Smooth muscle cell (in vitro differentiated cells): ENCODE measurements around the gene REL. TPM values are rescaled to one million over a fixed set of nuclear protein-coding genes. Genes with fewer than 3 reads are reported as not detected.

ENCODE experiments used
- DNase-seq: peaks from one replicate; lab custom pipeline; 2025; ENCODE audit not compliant: unreplicated experiment; lab: John Stamatoyannopoulos, UW
- H2AFZ ChIP-seq: fragments of 200-600 bp; sonication (generic); 2 replicates; pipeline ENCODE4 v1.6.0; 2016; ENCODE audit warnings: antibody characterized with exemption, low read depth, mild to moderate bottlenecking
- H3F3A ChIP-seq: fragments of 200-600 bp; sonication (generic); 2 replicates; pipeline ENCODE4 v1.6.0; 2017; ENCODE audit warnings: antibody characterized with exemption, low read depth
- H3K27ac ChIP-seq: fragments of 200-600 bp; sonication (generic); 2 replicates; pipeline ENCODE4 v1.5.1; 2016; ENCODE audit warnings: low read depth, mild to moderate bottlenecking
- H3K27me3 ChIP-seq: fragments of 200-600 bp; sonication (generic); 2 replicates; pipeline ENCODE4 v1.6.1; 2016; ENCODE audit warnings: low read depth, mild to moderate bottlenecking
- H3K36me3 ChIP-seq: fragments of 200-600 bp; sonication (generic); 2 replicates; pipeline ENCODE4 v1.5.1; 2016; ENCODE audit warnings: low read depth
- H3K4me1 ChIP-seq: fragments of 200-600 bp; sonication (generic); 2 replicates; pipeline ENCODE4 v1.5.1; 2016; ENCODE audit warnings: low read depth
- H3K4me2 ChIP-seq: fragments of 200-600 bp; sonication (generic); 2 replicates; pipeline ENCODE4 v1.6.0; 2016; ENCODE audit warnings: mild to moderate bottlenecking
- H3K4me3 ChIP-seq: fragments of 200-600 bp; sonication (generic); 2 replicates; pipeline ENCODE4 v1.5.1; 2016; ENCODE audit warnings: mild to moderate bottlenecking
- H3K79me2 ChIP-seq: fragments of 200-600 bp; sonication (generic); 2 replicates; pipeline ENCODE4 v1.6.0; 2016; ENCODE audit warnings: low read depth, mild to moderate bottlenecking
- H3K9ac ChIP-seq: fragments of 200-600 bp; sonication (generic); 2 replicates; pipeline ENCODE4 v1.6.0; 2016; ENCODE audit warnings: low read depth
- H3K9me3 ChIP-seq: fragments of 200-600 bp; sonication (generic); replicated peaks from 2 replicates; pipeline ENCODE4 v1.5.1; 2016; ENCODE audit warnings: low read depth
- H4K20me1 ChIP-seq: fragments of 200-600 bp; sonication (generic); 2 replicates; pipeline ENCODE4 v1.6.0; 2016; ENCODE audit warnings: low read depth
- CTCF ChIP-seq: fragments of 200-600 bp; sonication (generic); IDR thresholded peaks from 2 replicates; pipeline ENCODE4 v1.5.1; 2017; ENCODE audit warnings: borderline replicate concordance, mild to moderate bottlenecking, antibody characterized with exemption; ENCODE audit not compliant: insufficient read depth, poor library complexity, severe bottlenecking
- WGBS: methylation state at CpG from one replicate; pipeline ENCODE4 v1.1.7; 2016; ENCODE audit warnings: low lambda C conversion rate; 5-methylcytosine and 5-hydroxymethylcytosine counted together
- polyA plus RNA-seq: library from polyadenylated mRNA; unstranded; fragments of >200 nt; fragmentation: Nextera tagmentation; extraction: Ambion mirVana; gene quantifications from 2 replicates; pipeline ENCODE4 v1.2.1, GENCODE V29; 2016
- small RNA-seq: library from RNA; depleted of rRNA; stranded (forward); fragments of <200 nt; gene quantifications from one replicate; pipeline ENCODE3, GENCODE V24; 2014
- total RNA-seq: library from RNA; depleted of rRNA; stranded (reverse); fragments of >200 nt; gene quantifications from 2 replicates; pipeline ENCODE4 v1.2.3, GENCODE V29; 2014

Gene REL
- total and polyA plus RNA-seq, 2 experiments from 2014 or later, result 2.3 to 15.3 TPM

GRCh38 chr2:60974652-60975051, 93.3 kb downstream of the REL start:
- WGBS, result 94% methylated on average over 16 of the region's 16 CpGs
- H4K20me1 ChIP-seq, result no peaks in the 10 kb centered on the region

More at GRCh38 chr2:60974652-60975051, 93.3 kb downstream of the REL start:
- H3K27ac ChIP-seq, result no peak overlapping the region
- TF ChIP-seq CTCF, result no peak
- H3K27me3 ChIP-seq, result no peaks in the 10 kb centered on the region
- no peaks in the 10 kb centered on the region for H3K36me3 ChIP-seq
- no peak overlapping the region for H3K9ac ChIP-seq
- no peak overlapping the region for H3K4me3 ChIP-seq
- no peak overlapping the region for H3K4me2 ChIP-seq
- no peak overlapping the region for H2AFZ ChIP-seq
- H3K79me2 ChIP-seq, result no peaks in the 10 kb centered on the region
- H3K9me3 ChIP-seq, result no peaks in the 10 kb centered on the region
- H3K4me1 ChIP-seq, result peaks cover 9% of the 10 kb centered on the region
- no peaks in the 10 kb centered on the region for H3F3A ChIP-seq
- no peak for DNase-seq

Small RNA genes within 50 kb of the gene (small RNA-seq; reads per million reads assigned to genes)
- not detected for gene RN7SL632P
- not detected for gene RNU4-51P

Other genes starting within 250 kb of the REL start
- gene PAPOLG, start 125.3 kb upstream of the REL start, total RNA-seq, result 19.6 and 23.3 TPM in 2 replicates
- gene PAPOLG, start 125.3 kb upstream of the REL start, polyA plus RNA-seq, result 6.6 and 7.4 TPM in 2 replicates
- gene PEX13, start 136.1 kb downstream of the REL start, total RNA-seq, result 46.0 and 50.2 TPM in 2 replicates
- 14.1 and 14.9 TPM in 2 replicates for gene PEX13, start 136.1 kb downstream of the REL start, polyA plus RNA-seq
- gene PUS10, start 136.7 kb downstream of the REL start, total RNA-seq, result 6.3 and 9.2 TPM in 2 replicates
- gene PUS10, start 136.7 kb downstream of the REL start, polyA plus RNA-seq, result 3.3 and 3.5 TPM in 2 replicates
- 14.4 and 26.0 TPM in 2 replicates for gene SANBR, start 184.3 kb downstream of the REL start, total RNA-seq
- gene SANBR, start 184.3 kb downstream of the REL start, polyA plus RNA-seq, result 5.8 and 6.1 TPM in 2 replicates